AG09309 (cell line): ENCODE measurements around the gene ZSCAN2.
"Not testable (repeated sequence)": the region's sequence is repeated elsewhere in the genome, so short reads cannot be mapped to it uniquely, and the experiment has no call there.

Source experiments
- DNase-seq: peaks from one replicate; pipeline ENCODE4 v3.0.0-alpha.2; 2010; ENCODE audit warnings: low read depth
- H3K4me3 ChIP-seq: 2 replicates; pipeline ENCODE4 v1.5.1; 2011; ENCODE audit warnings: mild to moderate bottlenecking, low read depth, low read length, moderate library complexity; ENCODE audit not compliant: control insufficient read depth
- CTCF ChIP-seq: IDR thresholded peaks from 2 replicates; pipeline ENCODE4 v1.5.1; 2011; ENCODE audit warnings: mild to moderate bottlenecking, low read depth, low read length, inconsistent platforms; ENCODE audit not compliant: insufficient read depth, control insufficient read depth; ENCODE audit errors: missing control alignments

ZSCAN2 gene

GRCh38 chr15:84600687-84601554 lies at the start of gene ZSCAN2:
Gene ZSCAN2 (plus strand): TSS chr15:84601009. CDS start chr15:84603928, 2,919 bp downstream.
- no peak for TF ChIP-seq CTCF
- peak within 1 kb of the TSS; percentile 81 for H3K4me3 ChIP-seq
- DNase-seq, result peak; percentile 55

- DNase-seq, H3K4me3 ChIP-seq: not testable (repeated sequence)
Measured at GRCh38 chr15:84551624-84552023, 49.2 kb upstream of the ZSCAN2 start.

GRCh38 chr15:84552896-84553295 lies 47.9 kb upstream of the ZSCAN2 start:
- no peak overlapping the region for H3K4me3 ChIP-seq
- DNase-seq, result no peak
- TF ChIP-seq CTCF, result no peak

GRCh38 chr15:84556690-84557089 lies 44.1 kb upstream of the ZSCAN2 start:
- not testable (repeated sequence) for H3K4me3 ChIP-seq, DNase-seq

GRCh38 chr15:84568021-84568420 lies 32.8 kb upstream of the ZSCAN2 start:
- not testable (repeated sequence) for H3K4me3 ChIP-seq, DNase-seq

- no peak for DNase-seq
- no peak for TF ChIP-seq CTCF
- H3K4me3 ChIP-seq, result peak overlapping the region; percentile 87
Measured at GRCh38 chr15:84570164-84570735, 30.6 kb upstream of the ZSCAN2 start.

- H3K4me3 ChIP-seq, result no peak overlapping the region
- TF ChIP-seq CTCF, result no peak
- DNase-seq, result no peak
Measured at GRCh38 chr15:84572231-84572630, 28.6 kb upstream of the ZSCAN2 start.

- H3K4me3 ChIP-seq, result no peak overlapping the region
- no peak for TF ChIP-seq CTCF
- no peak for DNase-seq
Measured at GRCh38 chr15:84575493-84575892, 25.3 kb upstream of the ZSCAN2 start.

GRCh38 chr15:84577891-84578290 lies 22.9 kb upstream of the ZSCAN2 start:
- not testable (repeated sequence) for H3K4me3 ChIP-seq, DNase-seq

- not testable (repeated sequence) for DNase-seq, H3K4me3 ChIP-seq
Measured at GRCh38 chr15:84579261-84579721, 21.5 kb upstream of the ZSCAN2 start.

GRCh38 chr15:84581676-84582428 lies 19.0 kb upstream of the ZSCAN2 start:
- not testable (repeated sequence) for H3K4me3 ChIP-seq, DNase-seq
